Stimulated activated CD4-positive, alpha-beta T cell treated with anti-CD3 and anti-CD28 coated beads, Interleukin-15, amount 100 ng/mL, for 24 hours (primary cell): Measurements from ENCODE around the gene ITGA1.
A peak's percentile ranks its signal among the peaks of the same experiment; 100 is the strongest.

Source experiments
- DNase-seq: peaks from one replicate; pipeline ENCODE4 v3.0.0-alpha.2; 2020

ITGA1 gene

GRCh38 chr5:52977264-52977897 is 189.7 kb downstream of the ITGA1 start:
- no peak for DNase-seq

- DNase-seq = no peak
These were observed 193.8 kb downstream of the ITGA1 start for GRCh38 chr5:52981507-52981906.

GRCh38 chr5:52983731-52984636 is 196.3 kb downstream of the ITGA1 start:
- DNase-seq = no peak

GRCh38 chr5:52985306-52985705 is 197.6 kb downstream of the ITGA1 start:
- no peak for DNase-seq

- peak; percentile 23 for DNase-seq
These were observed 200.1 kb downstream of the ITGA1 start for GRCh38 chr5:52987711-52988331.

- DNase-seq = no peak
These were observed 200.8 kb downstream of the ITGA1 start for GRCh38 chr5:52988335-52989024.

- DNase-seq = peak; percentile 57
These were observed 201.5 kb downstream of the ITGA1 start, which contains the start of gene ITGA2 for GRCh38 chr5:52989025-52989780. Gene ITGA2 (plus strand): TSS chr5:52989352. CDS start chr5:52989469, 117 bp downstream.

- peak; percentile 49 for DNase-seq
These were observed 202.2 kb downstream of the ITGA1 start for GRCh38 chr5:52989781-52990527.

GRCh38 chr5:52990528-52990925 is 202.8 kb downstream of the ITGA1 start:
- no peak for DNase-seq

- DNase-seq = no peak
These were observed 205.7 kb downstream of the ITGA1 start for GRCh38 chr5:52993367-52993766.

- no peak for DNase-seq
These were observed 206.6 kb downstream of the ITGA1 start for GRCh38 chr5:52994266-52994665.

- DNase-seq = no peak
These were observed 207.4 kb downstream of the ITGA1 start for GRCh38 chr5:52995095-52995494.

GRCh38 chr5:52995914-52996313 is 208.2 kb downstream of the ITGA1 start:
- no peak for DNase-seq

- no peak for DNase-seq
These were observed 209.3 kb downstream of the ITGA1 start for GRCh38 chr5:52996979-52997378.

- DNase-seq = no peak
These were observed 209.7 kb downstream of the ITGA1 start for GRCh38 chr5:52997424-52997823.

GRCh38 chr5:52998552-52999313 is 211.0 kb downstream of the ITGA1 start:
- no peak for DNase-seq

- DNase-seq = no peak
These were observed 211.7 kb downstream of the ITGA1 start for GRCh38 chr5:52999344-52999949.

- no peak for DNase-seq
These were observed 213.8 kb downstream of the ITGA1 start for GRCh38 chr5:53001541-53001940.

- DNase-seq = no peak
These were observed 214.8 kb downstream of the ITGA1 start for GRCh38 chr5:53002491-53002890.

GRCh38 chr5:53003144-53003543 is 215.4 kb downstream of the ITGA1 start:
- no peak for DNase-seq
